ENCODE results near the gene PTPRD.

DNA sequence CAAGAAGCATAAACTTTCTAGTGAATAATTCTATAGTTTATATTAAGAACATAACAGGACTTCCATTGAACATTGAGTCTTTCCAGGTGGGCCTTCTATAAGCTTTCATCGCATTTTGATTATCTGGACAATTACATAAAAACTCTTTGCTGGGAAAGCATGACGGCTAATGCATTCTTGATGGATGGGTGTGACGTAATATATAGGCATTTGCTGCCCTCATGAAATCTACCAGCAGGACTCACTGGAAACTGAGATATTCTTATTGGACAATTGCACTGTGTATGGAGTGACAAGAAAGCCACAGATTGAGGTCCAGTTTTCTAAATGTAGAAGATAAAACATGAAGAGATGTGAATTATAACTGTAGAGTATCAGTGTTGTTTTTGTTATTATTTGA, 15.0 kb downstream of the PTPRD start:
- TF ChIP-seq, protein P1, sequence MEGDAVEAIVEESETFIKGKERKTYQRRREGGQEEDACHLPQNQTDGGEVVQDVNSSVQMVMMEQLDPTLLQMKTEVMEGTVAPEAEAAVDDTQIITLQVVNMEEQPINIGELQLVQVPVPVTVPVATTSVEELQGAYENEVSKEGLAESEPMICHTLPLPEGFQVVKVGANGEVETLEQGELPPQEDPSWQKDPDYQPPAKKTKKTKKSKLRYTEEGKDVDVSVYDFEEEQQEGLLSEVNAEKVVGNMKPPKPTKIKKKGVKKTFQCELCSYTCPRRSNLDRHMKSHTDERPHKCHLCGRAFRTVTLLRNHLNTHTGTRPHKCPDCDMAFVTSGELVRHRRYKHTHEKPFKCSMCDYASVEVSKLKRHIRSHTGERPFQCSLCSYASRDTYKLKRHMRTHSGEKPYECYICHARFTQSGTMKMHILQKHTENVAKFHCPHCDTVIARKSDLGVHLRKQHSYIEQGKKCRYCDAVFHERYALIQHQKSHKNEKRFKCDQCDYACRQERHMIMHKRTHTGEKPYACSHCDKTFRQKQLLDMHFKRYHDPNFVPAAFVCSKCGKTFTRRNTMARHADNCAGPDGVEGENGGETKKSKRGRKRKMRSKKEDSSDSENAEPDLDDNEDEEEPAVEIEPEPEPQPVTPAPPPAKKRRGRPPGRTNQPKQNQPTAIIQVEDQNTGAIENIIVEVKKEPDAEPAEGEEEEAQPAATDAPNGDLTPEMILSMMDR (IDR thresholded peaks at IDR 0.05), result no peak
- TF ChIP-seq EZH2 (IDR thresholded peaks at IDR 0.05), result no peak

All from neural progenitor cell (in vitro differentiated cells).